Ishikawa (cell line): Measurements from ENCODE around the gene LRRC36.

Experiments used
- CEBPB ChIP-seq: IDR thresholded peaks from 2 replicates; pipeline ENCODE4 v1.6.1; 2012
- CREB1 ChIP-seq: IDR thresholded peaks from 2 replicates; pipeline ENCODE4 v1.6.1; 2012; ENCODE audit warnings: low read depth
- EGR1 ChIP-seq: IDR thresholded peaks from 2 replicates; pipeline ENCODE4 v1.6.1; 2012
- EP300 ChIP-seq: IDR thresholded peaks from 2 replicates; pipeline ENCODE4 v1.6.1; 2012; ENCODE audit warnings: borderline replicate concordance
- FOXM1 ChIP-seq: IDR thresholded peaks from 2 replicates; pipeline ENCODE4 v1.6.1; 2012; ENCODE audit warnings: low read depth, borderline replicate concordance
- MAX ChIP-seq: IDR thresholded peaks from 2 replicates; pipeline ENCODE4 v1.6.1; 2012
- NFIC ChIP-seq: IDR thresholded peaks from 2 replicates; pipeline ENCODE4 v1.6.1; 2012
- RAD21 ChIP-seq: IDR thresholded peaks from 2 replicates; pipeline ENCODE4 v1.6.1; 2012; ENCODE audit warnings: low read depth
- REST ChIP-seq: IDR thresholded peaks from 2 replicates; pipeline ENCODE4 v1.6.1; 2012; ENCODE audit warnings: low read depth, mild to moderate bottlenecking
- TAF1 ChIP-seq: IDR thresholded peaks from 2 replicates; pipeline ENCODE4 v1.6.1; 2012; ENCODE audit warnings: low read depth, mild to moderate bottlenecking
- TCF12 ChIP-seq: IDR thresholded peaks from 2 replicates; pipeline ENCODE4 v1.6.1; 2012; ENCODE audit warnings: low read depth
- TEAD4 ChIP-seq: IDR thresholded peaks from 2 replicates; pipeline ENCODE4 v1.6.1; 2012
- USF1 ChIP-seq: IDR thresholded peaks from 2 replicates; pipeline ENCODE4 v1.6.1; 2012
- YY1 ChIP-seq: IDR thresholded peaks from 2 replicates; pipeline ENCODE4 v1.6.1; 2012; ENCODE audit warnings: low read depth
- ZBTB7A ChIP-seq: IDR thresholded peaks from 2 replicates; pipeline ENCODE4 v1.6.1; 2012; ENCODE audit warnings: low read depth

Gene LRRC36

GRCh38 chr16:67397812-67398545 is 71.4 kb downstream of the LRRC36 start:
- TF ChIP-seq YY1 (no peak), TAF1 (no peak), ZBTB7A (no peak), TCF12 (no peak), EP300 (no peak), CEBPB (no peak), USF1 (no peak), REST (no peak), RAD21 (no peak), FOXM1 (no peak), EGR1 (no peak), NFIC (no peak), CREB1 (no peak), MAX (no peak), TEAD4 (no peak)

GRCh38 chr16:67398546-67399217 is 72.1 kb downstream of the LRRC36 start:
- TF ChIP-seq REST (no peak), FOXM1 (no peak), CEBPB (no peak), EP300 (no peak), CREB1 (no peak), RAD21 (no peak), TCF12 (no peak), MAX (no peak), USF1 (no peak), NFIC (no peak)

GRCh38 chr16:67399218-67399733 is 72.7 kb downstream of the LRRC36 start:
- TF ChIP-seq ZBTB7A (no peak), RAD21 (peak; percentile 25; the same call in 1 of the 2 replicates), FOXM1 (no peak), YY1 (no peak), TEAD4 (no peak), USF1 (no peak), CEBPB (no peak), TCF12 (no peak)

GRCh38 chr16:67399749-67400704 is 73.4 kb downstream of the LRRC36 start:
- TF ChIP-seq CEBPB (no peak), CREB1 (no peak), EP300 (no peak), TEAD4 (no peak), REST (no peak), MAX (no peak)
